Stimulated activated CD4-positive, alpha-beta T cell treated with anti-CD3 and anti-CD28 coated beads, Interleukin-15, amount 100 ng/mL, for 1 hour (primary cell): Measurements from ENCODE around the gene MYRFL.
"Not testable (repeated sequence)": the region's sequence is repeated elsewhere in the genome, so short reads cannot be mapped to it uniquely, and the experiment has no call there.

ENCODE experiments used
- DNase-seq, 2 donors: peaks; one replicate each; pipeline ENCODE4 v3.0.0-alpha.2; 2020; ENCODE audit warnings: low read depth in 1 of 2, low spot score in 1 of 2

Gene MYRFL

GRCh38 chr12:69824966-69825560 is at the start of gene MYRFL:
Gene MYRFL (plus strand): TSS chr12:69825227. CDS start chr12:69825518, 291 bp downstream.
- no peak for DNase-seq

- DNase-seq, result no peak
These were observed 45.1 kb upstream of the MYRFL start for GRCh38 chr12:69779928-69780327.

- no peak for DNase-seq
These were observed 41.7 kb upstream of the MYRFL start for GRCh38 chr12:69783365-69783764.

- no peak for DNase-seq
These were observed 35.7 kb upstream of the MYRFL start for GRCh38 chr12:69789351-69789750.

- no peak for DNase-seq
These were observed 32.5 kb upstream of the MYRFL start for GRCh38 chr12:69792533-69792932.

GRCh38 chr12:69807101-69807897 is 17.7 kb upstream of the MYRFL start:
- DNase-seq, result not testable (repeated sequence)

- no peak for DNase-seq
These were observed 14.0 kb upstream of the MYRFL start for GRCh38 chr12:69810870-69811498.

GRCh38 chr12:69816082-69816481 is 8.9 kb upstream of the MYRFL start:
- no peak for DNase-seq

GRCh38 chr12:69821032-69821455 is 4.0 kb upstream of the MYRFL start:
- DNase-seq, result no peak

GRCh38 chr12:69821456-69822159 is 3.4 kb upstream of the MYRFL start:
- DNase-seq, result no peak

GRCh38 chr12:69822201-69822860 is 2.7 kb upstream of the MYRFL start:
- DNase-seq, result no peak

- DNase-seq, result no peak
These were observed 999 bp upstream of the MYRFL start for GRCh38 chr12:69824028-69824427.

GRCh38 chr12:69828897-69829296 is 3.9 kb downstream of the MYRFL start:
- DNase-seq, result no peak

- DNase-seq, result no peak
These were observed 8.7 kb downstream of the MYRFL start for GRCh38 chr12:69833696-69834095.

GRCh38 chr12:69834147-69834546 is 9.1 kb downstream of the MYRFL start:
- no peak for DNase-seq

- no peak for DNase-seq
These were observed 9.5 kb downstream of the MYRFL start for GRCh38 chr12:69834576-69834975.

- no peak for DNase-seq
These were observed 10.1 kb downstream of the MYRFL start for GRCh38 chr12:69835081-69835480.

- no peak for DNase-seq
These were observed 11.0 kb downstream of the MYRFL start for GRCh38 chr12:69836015-69836414.

GRCh38 chr12:69837191-69837590 is 12.2 kb downstream of the MYRFL start:
- no peak for DNase-seq

- DNase-seq, result no peak
These were observed 12.8 kb downstream of the MYRFL start for GRCh38 chr12:69837657-69838415.
